ENCODE measurements around the gene HEMK1.

HEMK1 gene

GRCh38 chr3:50600141-50600753, 30.9 kb downstream of the HEMK1 start:
- DNase-seq (ENCODE audit: low read depth): no peak

- peak; percentile 64 for DNase-seq (ENCODE audit: low read depth)
These were observed 31.7 kb downstream of the HEMK1 start for GRCh38 chr3:50600841-50601591.

GRCh38 chr3:50602595-50603191, 33.4 kb downstream of the HEMK1 start:
- DNase-seq (ENCODE audit: low read depth): no peak

- no peak for DNase-seq (ENCODE audit: low read depth)
These were observed 34.2 kb downstream of the HEMK1 start for GRCh38 chr3:50603261-50604109.

- DNase-seq (ENCODE audit: low read depth): no peak
These were observed 34.8 kb downstream of the HEMK1 start for GRCh38 chr3:50604110-50604621.

GRCh38 chr3:50604628-50605588, 35.6 kb downstream of the HEMK1 start:
- no peak for DNase-seq (ENCODE audit: low read depth)

- no peak for DNase-seq (ENCODE audit: low read depth)
These were observed 36.6 kb downstream of the HEMK1 start for GRCh38 chr3:50605901-50606326.

- no peak for DNase-seq (ENCODE audit: low read depth)
These were observed 37.3 kb downstream of the HEMK1 start for GRCh38 chr3:50606596-50606995.

GRCh38 chr3:50607271-50608091, 38.2 kb downstream of the HEMK1 start:
- DNase-seq (ENCODE audit: low read depth): no peak

- no peak for DNase-seq (ENCODE audit: low read depth)
These were observed 39.0 kb downstream of the HEMK1 start for GRCh38 chr3:50608278-50608677.

GRCh38 chr3:50609071-50609762, 39.9 kb downstream of the HEMK1 start:
- no peak for DNase-seq (ENCODE audit: low read depth)

- no peak for DNase-seq (ENCODE audit: low read depth)
These were observed 40.4 kb downstream of the HEMK1 start for GRCh38 chr3:50609763-50610085.

GRCh38 chr3:50610181-50610971, 41.1 kb downstream of the HEMK1 start:
- DNase-seq (ENCODE audit: low read depth): no peak

GRCh38 chr3:50610992-50611463, 41.7 kb downstream of the HEMK1 start:
- no peak for DNase-seq (ENCODE audit: low read depth)

- peak; percentile 78 for DNase-seq (ENCODE audit: low read depth)
These were observed 42.3 kb downstream of the HEMK1 start, which contains the start of gene CISH for GRCh38 chr3:50611464-50612233. TSS of gene CISH (minus strand) at chr3:50611774. CDS start at chr3:50611650, 124 bp downstream.

GRCh38 chr3:50612234-50612882, 43.0 kb downstream of the HEMK1 start:
- DNase-seq (ENCODE audit: low read depth): no peak
